SK-MEL-5 (cell line): Measurements from ENCODE around the gene TMEM167A. TPM values are rescaled to one million over a fixed set of nuclear protein-coding genes. Genes with fewer than 3 reads are reported as not detected.
"Not testable (repeated sequence)": the region's sequence is repeated elsewhere in the genome, so short reads cannot be mapped to it uniquely, and the experiment has no call there.

Source experiments
- DNase-seq: peaks from one replicate; pipeline ENCODE4 v3.0.0-alpha.2; 2016; ENCODE audit warnings: low read depth, low spot score
- in situ Hi-C: cut with HindIII; loops from 2 replicates; pipeline ENCODE4 v1.10.0; 2016; ENCODE audit warnings: low sequenced_read_pairs, high pct_unique_total_duplicates, low pct_unique_long_range_greater_than_20kb
- total RNA-seq: library from RNA; depleted of rRNA; stranded (reverse); fragments of >200 nt; shearing (Covaris generic); gene quantifications from 2 replicates; pipeline ENCODE4 v1.2.3, GENCODE V29; 2014

The TMEM167A gene
- total RNA-seq, 1 experiment from 2014 or later: 101 TPM

GRCh38 chr5:83095163-83095956 is 18.2 kb upstream of the TMEM167A start:
- in situ Hi-C loops: no loop called here
- no peak for DNase-seq

GRCh38 chr5:83093692-83094091 is 16.5 kb upstream of the TMEM167A start:
- DNase-seq: no peak
- in situ Hi-C loops: no loop called here

GRCh38 chr5:83092619-83093018 is 15.4 kb upstream of the TMEM167A start:
- DNase-seq: no peak
- in situ Hi-C loops: no loop called here

GRCh38 chr5:83090169-83090568 is 13.0 kb upstream of the TMEM167A start:
- DNase-seq: no peak
- in situ Hi-C loops: no loop called here

- no peak for DNase-seq
- in situ Hi-C loops: no loop called here
Measured at GRCh38 chr5:83085106-83085505, 7.9 kb upstream of the TMEM167A start.

- DNase-seq: no peak
Measured at GRCh38 chr5:83084336-83084735, 7.1 kb upstream of the TMEM167A start.

DNA sequence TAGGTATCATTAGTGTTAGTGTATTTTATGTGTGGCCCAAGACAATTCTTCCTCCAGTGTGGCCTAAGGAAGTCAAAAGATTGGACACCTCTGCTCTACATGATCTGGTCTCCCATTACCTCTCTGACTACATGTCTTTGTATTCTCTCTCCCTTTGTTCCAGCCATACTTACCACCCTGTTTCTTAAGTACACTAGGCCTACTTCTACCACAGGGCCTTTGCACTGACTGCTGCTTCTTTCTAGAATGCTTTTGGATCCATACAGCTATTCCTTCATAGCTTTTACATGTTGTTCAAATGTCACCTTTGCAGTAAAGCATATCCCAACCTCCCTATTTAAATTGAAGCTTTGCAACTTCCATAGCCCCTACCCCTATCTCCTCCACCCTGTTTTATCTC is 5.6 kb upstream of the TMEM167A start:
- in situ Hi-C loops: no loop called here
- no peak for DNase-seq

More at GRCh38 chr5:83084336-83084735, 7.1 kb upstream of the TMEM167A start:
- in situ Hi-C loops: no loop called here

DNA sequence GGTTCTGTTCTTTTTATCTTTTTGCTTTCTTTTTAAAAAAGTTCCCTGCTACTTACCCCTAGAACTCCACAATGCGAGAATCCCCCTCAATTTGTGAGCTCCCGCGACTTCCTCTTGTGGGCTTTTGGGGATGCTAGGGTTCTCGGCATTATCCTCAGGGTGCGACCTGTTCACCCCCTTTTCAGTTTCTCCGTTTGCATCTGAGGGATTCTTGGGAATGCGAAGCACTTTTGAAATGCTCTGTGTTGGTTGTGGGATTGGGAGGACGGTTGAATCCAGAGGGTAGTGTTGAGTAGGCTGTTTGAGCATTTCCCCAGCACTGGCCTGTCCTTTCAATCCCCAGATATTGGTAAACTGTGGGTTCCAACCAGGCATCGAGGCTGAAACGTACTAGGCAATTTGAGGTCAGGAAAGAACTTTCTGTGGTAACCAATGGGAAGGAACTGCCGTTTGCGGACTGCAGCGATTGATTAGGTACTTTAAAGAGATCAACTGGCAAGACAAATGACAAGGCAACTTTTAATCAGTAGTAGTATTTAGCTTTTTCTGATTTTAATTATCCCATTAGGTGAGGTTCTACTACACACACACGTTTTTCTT is 568 bp upstream of the TMEM167A start:
- DNase-seq: peak; percentile 51
- in situ Hi-C loops: no loop called here

DNA sequence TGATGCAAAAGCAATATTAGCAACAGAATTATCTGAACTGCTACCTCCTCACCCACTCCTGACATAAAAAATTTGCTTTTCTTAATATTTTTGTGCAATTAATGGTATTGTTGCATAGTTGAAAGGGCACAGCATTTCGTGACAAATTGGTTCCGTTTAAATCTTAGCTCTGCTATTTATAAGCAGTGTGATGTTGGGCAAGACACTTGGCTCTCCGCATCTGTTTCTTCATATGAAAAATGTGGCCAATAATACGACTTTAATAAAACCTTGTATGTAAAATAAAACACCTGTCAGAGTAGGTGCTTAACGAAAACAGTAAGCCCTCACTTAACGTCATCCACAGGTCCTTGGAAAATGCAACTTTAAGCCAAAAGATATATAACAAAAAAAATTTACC is 4.2 kb downstream of the TMEM167A start:
- DNase-seq: no peak
- in situ Hi-C loops: no loop called here

DNA sequence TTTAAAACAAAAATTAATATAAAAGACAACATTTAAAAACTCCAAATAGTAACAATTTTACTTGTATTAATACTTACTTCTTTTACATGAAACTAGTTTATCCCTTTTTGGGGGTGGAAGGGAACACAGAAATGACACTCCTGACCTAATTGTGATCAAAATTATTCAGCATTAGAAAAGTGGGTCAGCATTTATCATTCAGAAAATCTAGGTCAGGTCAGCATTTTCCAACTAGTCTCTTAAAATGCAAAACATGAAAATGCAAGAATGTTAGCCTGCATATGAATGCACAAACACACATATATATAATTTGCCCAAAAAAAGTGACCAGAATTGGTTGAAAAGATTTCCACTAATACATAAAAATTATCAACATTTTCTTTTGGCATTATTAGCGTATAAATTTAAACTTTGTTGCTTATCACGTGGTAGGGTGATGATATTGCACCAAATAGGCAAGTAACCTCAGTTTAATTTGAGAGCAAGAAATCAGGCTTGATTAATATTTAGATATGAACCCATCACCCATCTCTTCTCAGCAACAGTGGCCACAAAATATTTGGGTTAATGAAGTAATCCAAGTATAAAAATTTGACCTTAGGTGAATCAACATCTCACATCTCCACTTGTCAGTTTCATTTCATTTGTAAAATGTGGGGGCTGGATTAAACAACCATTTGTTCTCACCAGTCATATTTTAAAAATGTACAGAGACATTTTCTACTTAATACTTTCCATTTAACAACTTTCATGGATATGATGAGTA is 5.7 kb downstream of the TMEM167A start:
- in situ Hi-C loops: no loop called here
- no peak for DNase-seq

DNA sequence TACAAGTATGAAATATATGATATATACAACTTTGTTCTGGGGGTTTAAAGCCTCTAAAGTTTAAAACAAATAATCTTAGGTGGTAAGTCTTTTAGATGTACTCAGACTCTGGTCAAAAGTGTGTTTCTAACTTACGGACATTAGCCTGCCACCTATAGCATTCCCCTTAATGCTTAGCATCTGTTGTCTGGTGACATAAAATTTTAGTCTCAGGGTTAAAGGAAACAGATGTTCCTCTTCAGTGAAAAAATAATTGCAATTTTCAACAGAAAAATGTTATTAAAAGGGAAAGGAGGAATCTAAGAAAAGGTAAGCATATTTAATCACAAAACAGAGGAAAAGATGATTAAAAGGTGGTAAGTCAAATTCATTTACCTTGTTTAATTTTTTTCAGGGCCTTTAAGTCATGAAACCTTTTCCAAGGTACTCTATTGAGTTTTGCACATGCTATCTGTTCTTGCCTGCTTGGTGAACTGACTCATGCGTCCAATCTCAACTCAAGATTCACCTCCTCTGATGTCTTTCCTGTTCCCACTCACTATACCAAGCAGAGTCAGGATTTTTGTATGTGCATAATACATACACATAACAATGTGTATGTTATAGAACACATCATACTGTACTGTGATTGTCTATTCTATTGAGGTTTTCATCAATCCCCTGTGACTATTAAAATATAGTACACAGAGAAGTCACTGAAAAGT is 7.9 kb downstream of the TMEM167A start:
- in situ Hi-C loops: no loop called here
- no peak for DNase-seq

DNA sequence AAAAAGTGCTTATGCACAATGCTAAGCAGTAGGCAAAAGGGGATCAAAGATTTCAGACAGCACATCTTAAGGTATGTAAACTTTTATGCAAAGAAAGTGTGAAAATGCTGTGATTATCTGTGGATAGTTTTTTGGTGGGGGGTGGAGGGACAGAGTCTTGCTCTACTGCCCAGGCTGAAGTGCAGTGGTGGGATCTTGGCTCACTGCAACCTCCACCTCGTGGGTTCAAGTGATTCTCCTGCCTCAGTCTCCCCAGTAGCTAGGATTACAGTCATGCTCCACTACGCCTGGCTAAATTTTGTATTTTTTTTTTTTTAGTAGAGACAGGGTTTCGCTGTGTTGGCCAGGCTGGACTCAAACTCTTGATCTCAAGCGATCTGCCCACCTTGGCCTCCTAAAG is 9.8 kb downstream of the TMEM167A start:
- DNase-seq, in situ Hi-C loops: not testable (repeated sequence)

- in situ Hi-C loops: no loop called here
- no peak for DNase-seq
Measured at GRCh38 chr5:83066548-83067110, 10.6 kb downstream of the TMEM167A start.

DNA sequence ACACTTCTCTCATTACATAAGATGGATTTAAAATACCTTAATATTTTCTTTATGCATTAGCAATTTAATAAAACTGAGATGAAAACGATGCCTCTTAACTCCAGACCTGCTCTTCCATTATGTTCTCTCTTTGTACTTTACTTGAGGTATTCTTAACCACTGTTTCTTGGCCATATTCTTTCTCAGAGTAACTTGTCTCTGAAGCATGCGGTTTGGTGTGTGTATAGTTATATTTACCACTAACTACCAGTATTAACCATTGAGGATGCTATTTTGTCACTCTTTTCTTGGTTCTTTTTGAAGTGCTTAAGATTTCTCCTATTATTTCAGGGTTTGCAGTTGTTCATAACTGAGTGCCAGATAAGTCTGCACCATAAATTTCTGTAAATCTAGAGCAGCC is 17.9 kb downstream of the TMEM167A start:
- DNase-seq: no peak

GRCh38 chr5:83058726-83059125 is 18.5 kb downstream of the TMEM167A start:
- no peak for DNase-seq
- in situ Hi-C loops: no loop called here

More for the DNA sequence above, 17.9 kb downstream of the TMEM167A start:
- in situ Hi-C loops: no loop called here

- no peak for DNase-seq
- in situ Hi-C loops: no loop called here
Measured at GRCh38 chr5:83055166-83055565, 22.0 kb downstream of the TMEM167A start.

DNA sequence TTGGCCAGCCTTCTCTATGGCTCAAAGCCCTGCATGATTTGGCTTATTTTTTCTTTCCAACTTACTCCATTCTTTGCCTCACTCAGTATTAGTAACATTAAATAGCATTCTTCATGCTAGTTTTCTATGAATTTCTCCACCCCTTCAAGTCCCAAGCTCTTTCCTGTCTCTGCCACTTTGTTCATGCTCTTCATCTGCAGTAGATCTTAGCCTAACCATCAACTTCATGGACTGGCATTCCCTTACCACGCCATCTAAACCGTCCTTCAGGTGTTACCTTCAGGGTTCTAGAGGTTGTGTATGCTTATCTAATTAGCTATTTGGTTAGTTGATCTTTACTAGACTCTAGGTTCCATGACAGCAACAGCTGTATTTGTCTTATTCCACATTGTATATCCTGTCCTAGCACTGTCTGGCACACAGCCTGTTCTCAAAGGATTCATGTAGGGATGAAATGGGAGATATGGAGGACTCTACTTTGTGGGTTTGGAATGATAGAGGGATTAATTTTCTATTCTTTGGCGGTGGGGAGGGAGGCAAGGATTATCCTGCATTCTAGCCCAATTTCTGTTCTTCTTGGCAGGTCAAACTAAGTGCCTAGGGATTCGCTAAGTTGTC is 26.4 kb downstream of the TMEM167A start:
- in situ Hi-C loops: no loop called here
- no peak for DNase-seq
